OCI-M2 (cell line): ENCODE results near the gene SEMA5B.

ENCODE experiments used
- DNase-seq: peaks from one replicate; lab custom pipeline; 2025; ENCODE audit not compliant: unreplicated experiment; lab: John Stamatoyannopoulos, UW

The SEMA5B gene, protein sequence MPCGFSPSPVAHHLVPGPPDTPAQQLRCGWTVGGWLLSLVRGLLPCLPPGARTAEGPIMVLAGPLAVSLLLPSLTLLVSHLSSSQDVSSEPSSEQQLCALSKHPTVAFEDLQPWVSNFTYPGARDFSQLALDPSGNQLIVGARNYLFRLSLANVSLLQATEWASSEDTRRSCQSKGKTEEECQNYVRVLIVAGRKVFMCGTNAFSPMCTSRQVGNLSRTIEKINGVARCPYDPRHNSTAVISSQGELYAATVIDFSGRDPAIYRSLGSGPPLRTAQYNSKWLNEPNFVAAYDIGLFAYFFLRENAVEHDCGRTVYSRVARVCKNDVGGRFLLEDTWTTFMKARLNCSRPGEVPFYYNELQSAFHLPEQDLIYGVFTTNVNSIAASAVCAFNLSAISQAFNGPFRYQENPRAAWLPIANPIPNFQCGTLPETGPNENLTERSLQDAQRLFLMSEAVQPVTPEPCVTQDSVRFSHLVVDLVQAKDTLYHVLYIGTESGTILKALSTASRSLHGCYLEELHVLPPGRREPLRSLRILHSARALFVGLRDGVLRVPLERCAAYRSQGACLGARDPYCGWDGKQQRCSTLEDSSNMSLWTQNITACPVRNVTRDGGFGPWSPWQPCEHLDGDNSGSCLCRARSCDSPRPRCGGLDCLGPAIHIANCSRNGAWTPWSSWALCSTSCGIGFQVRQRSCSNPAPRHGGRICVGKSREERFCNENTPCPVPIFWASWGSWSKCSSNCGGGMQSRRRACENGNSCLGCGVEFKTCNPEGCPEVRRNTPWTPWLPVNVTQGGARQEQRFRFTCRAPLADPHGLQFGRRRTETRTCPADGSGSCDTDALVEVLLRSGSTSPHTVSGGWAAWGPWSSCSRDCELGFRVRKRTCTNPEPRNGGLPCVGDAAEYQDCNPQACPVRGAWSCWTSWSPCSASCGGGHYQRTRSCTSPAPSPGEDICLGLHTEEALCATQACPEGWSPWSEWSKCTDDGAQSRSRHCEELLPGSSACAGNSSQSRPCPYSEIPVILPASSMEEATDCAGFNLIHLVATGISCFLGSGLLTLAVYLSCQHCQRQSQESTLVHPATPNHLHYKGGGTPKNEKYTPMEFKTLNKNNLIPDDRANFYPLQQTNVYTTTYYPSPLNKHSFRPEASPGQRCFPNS

DNA sequence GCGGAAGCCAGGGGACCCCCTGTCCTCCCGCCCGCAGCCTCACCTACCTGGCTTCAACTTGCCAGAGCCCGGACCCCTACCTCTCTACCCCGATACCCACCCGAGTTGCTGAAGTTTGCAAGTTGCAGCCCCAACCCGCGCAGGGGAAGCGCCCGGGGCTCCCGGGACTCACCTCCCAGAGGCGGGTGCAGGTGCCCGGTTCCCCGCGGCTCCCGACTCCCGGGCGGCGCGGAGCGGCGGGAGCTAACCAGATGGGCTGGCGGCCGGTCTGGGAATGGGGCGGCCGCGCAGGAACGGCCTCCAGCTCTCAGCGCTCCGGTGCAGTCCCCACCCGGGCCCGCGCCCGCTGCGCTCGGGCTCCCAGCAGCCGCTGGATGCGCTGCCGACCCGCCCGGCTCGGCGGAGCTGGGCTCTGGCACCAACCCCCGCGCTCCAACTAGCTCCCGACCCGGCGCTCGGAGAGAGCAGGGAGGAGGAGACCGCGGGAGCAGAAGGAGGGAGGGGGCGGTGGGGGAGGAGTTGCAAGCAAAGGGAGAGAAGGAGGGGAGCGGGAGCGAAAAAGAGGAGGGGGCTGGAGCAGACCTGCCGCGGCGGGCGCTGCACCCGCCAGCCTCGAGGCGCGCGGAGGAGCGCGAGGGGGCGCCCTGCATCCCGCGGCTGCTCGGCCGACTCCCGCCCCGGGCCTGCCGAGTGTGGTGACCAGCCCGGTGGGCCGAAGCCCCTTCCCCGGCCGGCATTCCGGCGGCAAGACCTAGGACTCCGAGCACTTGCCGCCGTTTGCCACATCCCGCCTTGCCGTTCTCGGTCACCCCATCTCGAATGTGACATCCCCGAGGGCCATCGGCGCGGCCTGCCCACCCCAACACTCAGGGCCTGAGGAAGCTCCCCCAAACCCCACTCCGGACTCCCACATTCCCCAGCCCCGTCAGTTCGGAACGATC lies at the start of gene SEMA5B:
SEMA5B (minus strand) TSS at position 472 of the 941 bp plus-strand sequence. CDS start 66,500 bp downstream, outside the sequence.
- DNase-seq = no peak

DNA sequence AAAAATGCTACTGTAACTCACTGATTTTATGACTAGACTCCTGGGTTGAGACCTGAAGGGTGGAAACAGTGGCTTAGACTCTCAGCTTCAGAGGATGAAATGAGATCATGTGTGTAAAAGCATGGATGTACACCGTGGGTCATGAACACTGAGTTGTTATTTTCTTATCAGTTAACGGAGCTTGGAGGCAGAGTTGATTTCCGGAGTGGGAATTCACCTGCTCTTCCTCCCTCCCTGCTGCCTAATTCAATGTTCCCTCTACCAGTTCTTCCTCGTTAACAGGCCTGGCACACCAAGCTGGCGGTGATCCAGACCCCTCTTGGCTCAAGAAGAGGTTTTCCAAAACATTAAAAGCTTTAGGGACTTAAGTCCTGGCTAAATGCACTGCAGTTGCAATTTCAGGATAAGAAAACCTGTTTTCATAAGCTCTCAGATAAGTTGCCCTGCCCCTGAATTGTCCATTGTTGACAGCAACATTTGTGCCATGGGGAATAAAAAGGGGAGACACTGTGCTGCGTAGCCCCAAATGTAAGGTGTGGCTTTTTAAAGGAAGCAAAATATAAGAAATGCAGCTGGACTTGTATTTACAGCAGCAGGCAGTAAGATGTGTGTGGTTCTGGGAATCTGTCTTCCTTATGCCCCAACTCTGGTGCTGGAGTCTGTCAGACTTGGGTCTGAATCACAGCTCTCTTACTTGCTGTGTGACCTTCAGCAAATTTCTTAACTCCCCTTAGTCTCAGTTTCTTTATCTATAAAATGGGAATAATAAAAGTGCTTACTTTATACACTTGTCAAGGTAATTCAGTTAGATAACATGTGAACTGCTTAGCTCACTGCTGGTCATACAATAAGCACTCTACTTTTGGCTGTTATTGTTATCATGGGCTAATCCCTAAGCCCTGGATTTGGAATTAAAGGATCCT lies 49.2 kb upstream of the SEMA5B start:
- no peak for DNase-seq

DNA sequence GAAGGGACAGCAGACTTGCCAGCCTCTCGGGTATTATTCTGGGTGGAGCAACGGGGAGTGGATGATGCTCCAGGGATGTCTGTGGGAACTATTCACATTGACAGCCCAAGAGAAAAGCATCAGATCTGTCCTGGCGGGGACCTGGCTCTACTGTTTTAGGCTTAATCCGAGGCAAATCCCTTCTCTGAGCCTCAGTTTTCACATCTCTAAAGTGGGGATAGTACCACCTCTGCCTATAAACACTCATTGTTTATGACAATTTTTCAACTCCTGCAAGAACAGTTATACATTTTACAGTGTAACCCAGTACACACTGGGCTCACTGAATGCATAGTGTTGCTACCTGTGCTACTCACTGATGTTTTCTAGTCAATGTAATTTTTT lies 48.5 kb upstream of the SEMA5B start:
- DNase-seq = no peak

DNA sequence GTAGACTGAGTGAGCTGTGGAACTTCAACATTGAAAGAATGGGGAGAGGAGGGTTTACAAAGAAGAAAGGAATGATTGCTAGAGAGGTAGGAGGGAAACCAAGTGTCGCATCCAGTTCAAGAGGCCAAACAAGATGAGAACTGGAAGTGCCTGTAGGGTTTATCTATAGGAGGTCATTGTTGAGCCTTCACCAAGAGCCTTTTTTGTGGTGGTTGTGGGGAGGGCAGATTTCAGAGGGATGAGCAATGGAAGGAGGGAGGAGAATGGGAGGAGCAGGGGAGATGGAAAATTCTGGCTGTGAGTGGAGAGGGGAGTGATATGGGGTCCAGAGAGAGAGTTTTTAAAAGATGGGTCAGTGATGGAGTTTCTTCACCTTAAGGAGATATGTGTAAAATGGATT lies 47.8 kb upstream of the SEMA5B start:
- DNase-seq = no peak

DNA sequence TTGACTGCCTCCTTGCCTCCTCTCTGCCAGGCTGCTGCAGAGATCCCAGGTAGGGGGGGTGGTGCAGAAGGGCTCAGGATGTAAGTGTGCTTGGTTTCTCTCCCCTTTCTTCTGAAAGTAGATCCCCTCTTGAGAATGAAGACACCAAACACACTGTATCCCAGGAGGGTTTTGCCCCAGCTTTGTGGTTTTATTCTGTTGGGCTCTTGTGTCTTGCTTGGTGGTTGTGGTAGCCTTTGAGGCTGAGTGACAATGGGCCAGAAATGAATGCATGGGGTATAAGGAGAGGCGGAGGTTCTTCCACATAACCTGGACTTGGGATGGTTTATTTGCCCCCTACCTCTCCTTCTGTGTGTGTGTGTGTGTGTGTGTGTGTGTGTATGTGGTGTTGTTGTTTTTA lies 45.0 kb upstream of the SEMA5B start:
- DNase-seq = no peak

DNA sequence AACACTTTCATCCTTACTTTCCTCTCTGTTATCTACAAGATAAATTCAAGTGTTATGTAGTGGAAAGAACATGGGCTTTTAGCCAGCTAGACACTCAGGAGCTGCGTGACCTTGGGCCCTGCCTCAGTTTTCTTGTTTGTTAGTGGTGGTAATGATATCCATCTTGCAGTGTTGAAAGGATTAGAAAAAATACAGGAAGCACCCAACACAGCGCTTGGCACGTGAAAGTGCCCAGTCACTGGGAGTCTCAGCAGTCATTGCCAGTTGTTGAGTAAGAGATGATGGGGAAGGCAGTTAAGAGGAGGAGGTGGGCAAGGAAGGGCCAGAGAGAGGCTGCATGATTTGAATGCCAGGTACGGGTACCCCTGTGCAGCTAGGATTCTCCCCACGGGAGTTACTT lies 44.6 kb upstream of the SEMA5B start:
- no peak for DNase-seq

DNA sequence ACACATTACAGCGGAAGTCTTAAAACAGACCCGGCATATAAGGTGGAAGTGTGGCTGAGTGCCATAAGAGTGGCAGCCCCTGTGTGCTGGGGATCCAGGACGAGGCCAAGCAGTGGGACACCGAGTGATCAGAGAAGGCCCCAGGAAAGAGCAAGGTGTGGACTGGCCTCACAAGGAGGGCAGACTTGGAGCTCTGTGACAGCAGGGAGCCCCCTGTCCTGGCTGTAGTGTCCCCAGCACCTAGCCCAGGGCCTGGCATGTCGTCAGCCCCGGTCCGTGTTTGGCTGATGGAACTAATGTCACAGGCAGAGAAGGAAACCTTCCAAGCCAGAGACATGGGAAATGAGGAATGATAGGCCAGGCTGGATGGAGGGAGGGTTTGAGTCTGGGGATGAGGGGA lies 44.0 kb upstream of the SEMA5B start:
- no peak for DNase-seq

DNA sequence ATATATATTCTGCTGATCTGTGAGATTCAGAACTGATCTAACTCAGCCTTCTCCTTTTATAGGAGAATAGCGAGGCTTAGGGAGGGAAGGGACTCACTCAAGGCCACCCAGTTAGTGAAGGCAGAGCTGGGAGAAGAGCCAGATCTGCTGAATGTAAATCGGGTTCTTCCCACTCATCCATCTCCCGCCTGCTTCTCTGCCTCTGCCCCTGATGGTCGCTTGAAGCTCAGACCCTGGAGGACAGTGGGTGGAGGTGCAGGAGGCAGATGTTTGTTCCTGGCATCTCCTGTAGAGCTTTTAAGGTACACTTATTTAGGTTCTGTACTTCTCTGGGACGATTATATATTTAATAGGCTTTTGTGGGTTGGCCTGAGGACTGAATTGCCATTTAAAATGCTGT lies 43.6 kb upstream of the SEMA5B start:
- no peak for DNase-seq

DNA sequence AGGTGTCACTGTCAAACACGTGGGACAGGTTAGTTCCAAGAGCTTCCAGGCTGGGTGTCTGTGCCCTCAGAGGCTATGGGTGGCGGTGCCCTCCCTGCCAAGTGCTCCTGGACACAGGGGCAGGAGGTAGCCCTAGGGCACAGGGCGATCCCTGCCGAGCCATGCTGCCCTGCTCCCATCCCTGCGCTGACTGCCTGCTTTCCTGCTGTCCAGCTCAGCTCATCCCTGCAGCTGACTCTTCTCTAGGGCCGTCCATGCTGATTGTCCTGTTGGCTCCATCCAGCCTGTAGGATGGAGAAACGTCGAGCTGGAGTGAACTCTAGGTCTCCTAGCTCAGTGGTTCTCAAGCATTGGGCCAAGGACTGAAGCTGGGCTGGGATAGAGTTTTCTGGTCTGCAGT lies 42.9 kb upstream of the SEMA5B start:
- DNase-seq = no peak

DNA sequence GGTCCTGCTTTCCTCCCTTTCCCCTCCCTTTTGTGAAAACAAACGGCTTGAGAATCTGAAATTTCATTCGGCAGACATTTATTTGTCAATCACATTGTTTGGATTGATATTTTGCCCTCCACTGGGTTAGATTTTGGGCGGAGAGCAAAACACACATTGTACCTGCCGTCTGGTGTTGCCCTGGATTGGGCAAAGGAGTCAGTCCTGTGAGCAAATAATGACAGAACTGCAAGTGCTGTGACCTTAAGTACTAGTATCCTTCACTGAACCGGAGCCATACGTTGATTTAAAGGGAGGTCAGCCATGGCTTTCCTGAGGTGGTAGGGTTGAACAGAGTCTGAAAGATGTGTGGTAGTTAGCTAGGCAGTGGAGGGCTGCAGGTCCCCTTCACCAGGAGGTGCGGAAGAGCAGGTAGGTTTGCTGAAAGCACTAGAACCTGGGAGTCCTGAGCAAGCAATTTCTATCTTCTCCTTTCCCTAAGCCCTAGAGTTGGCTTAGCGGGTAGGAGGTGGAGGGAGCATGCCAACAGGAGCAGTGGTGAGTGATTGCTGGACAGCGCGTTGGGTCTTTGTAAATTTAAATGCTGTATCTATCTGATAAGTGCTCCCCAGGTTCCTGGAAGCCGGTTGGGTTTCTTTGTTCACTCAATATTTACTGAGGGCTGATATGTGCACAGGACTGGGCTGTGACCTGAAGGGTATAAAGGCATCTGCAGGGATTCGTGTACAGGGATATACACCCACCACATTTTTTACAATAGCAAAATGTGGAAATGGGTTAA lies 41.2 kb upstream of the SEMA5B start:
- DNase-seq = no peak

DNA sequence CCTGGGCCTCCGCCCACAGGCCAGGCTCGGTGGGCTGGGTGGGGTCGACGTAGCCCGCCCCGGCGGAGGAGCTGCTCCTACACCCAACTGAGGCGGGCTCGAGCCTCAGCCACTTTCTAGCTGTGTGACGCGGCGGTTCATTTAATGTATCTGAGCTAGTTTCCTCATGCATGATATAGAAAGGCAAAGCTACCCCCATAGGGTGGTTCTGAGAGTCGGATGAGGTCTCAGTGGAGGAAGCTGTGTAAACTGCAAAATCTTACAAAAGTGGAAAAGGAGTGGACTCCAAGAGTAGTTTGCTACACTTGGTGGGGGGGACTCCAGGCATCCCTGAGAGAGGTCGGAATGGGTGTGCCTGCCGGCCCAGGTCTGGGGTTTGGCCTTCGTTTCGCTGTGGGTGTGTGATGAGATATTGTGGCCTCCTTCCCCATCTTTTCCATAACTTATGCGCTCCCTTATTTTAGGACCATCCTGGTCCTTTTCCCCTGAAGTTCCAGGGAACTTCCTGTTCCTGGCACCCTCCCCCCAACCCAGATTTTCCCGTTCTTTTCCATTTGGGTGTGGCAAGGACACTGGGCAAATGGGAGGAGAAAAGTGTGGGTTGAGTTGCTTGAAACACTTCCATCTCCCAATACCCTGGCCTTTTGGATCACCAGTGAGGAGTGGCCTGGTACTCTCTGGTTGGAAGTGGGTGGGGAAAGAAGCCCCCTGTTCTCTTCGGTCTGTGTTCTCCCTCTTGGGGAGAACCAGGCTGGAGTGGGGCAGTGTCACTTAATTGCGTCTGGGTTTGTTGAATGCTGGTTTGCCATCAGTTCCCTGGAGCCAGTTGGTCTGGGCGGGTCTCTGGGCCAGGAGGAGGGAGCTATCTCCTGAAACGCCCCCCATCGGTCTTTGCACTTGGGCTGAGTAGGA lies 40.4 kb upstream of the SEMA5B start:
- no peak for DNase-seq

DNA sequence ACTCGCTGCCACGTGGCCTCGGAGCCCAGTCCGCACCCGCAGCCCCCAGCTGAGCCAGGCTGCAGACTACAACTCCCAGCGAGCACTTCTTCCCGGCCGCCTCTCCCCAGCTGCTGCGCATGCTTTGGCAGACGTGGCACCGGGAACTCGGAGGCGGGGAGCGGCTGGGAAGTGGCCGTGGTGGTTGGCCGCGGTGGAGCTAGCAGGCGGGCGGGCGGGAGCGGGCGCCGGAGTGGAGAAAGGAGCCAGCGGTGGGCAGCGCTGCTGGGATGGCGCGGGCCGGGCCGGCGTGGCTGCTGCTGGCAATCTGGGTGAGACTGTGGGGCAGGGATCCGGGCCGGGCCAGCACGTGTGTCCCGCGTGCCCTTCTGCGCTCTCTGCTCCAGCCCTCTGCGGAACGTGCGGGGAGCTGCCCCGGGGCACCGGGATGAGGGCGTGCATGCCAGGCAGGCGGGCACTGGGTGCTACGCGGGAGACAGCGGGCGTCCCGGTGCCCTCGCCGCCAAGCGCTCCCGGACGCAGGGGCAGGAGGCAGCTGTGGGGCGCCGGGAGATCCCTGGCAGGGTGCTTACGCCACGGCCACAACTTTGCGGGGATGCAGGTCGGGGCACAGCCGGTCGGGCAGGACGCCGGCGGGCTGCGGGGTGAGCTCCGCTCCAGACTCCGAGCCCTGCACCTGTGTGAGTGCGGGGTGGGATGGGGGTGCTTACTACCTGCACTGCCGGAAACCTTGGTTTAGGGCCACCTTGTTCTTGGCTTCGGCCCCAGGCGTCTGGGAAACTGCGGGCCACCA lies 39.5 kb upstream of the SEMA5B start, which contains the start of gene PDIA5:
PDIA5 (plus strand) TSS at position 130 of the 793 bp plus-strand sequence; CDS start at position 270, 140 bp downstream.
- peak; percentile 29 for DNase-seq

DNA sequence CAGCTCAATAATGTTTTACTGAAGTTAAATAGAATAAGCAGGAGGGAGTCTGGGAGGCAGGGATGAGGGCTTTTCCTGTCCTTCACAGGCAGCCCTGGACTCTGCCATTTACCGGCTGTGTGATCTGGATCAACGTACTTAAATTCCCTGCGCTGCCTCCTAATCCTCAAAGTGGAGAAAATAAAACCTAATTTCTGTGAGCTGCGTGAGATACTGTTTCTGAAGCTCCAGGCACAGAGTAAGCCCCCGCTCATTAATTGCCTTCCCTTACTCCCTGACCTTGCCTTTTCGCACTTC lies 39.0 kb upstream of the SEMA5B start:
- DNase-seq = no peak

DNA sequence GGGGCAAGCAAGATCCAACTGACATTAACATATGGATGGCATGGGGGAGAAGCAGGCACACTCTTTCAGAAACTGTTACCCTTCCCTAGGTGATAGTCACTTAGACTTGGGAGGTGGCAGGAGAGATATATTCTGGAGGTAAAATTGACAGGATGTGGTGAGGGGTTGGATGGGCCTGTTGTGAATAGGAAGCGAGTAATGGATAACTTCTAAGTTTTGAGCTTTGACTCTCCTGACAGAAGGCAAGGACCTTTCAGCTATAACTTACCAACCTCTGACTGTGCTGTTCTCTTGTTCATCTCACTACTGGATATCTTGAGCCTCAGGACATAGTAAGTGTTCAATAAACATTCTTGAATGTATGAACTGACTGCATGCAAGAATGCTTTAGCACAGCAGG lies 37.4 kb upstream of the SEMA5B start:
- DNase-seq = no peak

DNA sequence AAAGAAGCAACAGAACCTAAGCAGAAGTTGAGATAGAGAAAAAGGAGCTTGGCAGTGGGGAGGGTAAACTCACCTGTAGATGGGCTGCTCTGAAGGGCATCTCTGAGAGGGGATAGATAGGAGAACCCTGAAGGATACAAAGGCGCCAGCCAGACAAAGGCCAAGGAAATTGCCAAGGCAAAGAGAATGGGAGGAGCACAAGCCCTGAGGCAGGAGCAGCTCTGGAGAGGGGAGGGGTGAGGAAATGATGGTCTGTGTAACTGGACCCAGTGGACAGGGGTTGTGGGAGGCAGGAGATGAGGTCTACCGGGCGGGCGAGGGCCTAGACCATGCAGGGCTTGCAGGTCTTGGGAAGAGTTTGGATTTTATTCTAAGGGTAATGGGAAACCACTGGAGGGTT lies 36.9 kb upstream of the SEMA5B start:
- no peak for DNase-seq

DNA sequence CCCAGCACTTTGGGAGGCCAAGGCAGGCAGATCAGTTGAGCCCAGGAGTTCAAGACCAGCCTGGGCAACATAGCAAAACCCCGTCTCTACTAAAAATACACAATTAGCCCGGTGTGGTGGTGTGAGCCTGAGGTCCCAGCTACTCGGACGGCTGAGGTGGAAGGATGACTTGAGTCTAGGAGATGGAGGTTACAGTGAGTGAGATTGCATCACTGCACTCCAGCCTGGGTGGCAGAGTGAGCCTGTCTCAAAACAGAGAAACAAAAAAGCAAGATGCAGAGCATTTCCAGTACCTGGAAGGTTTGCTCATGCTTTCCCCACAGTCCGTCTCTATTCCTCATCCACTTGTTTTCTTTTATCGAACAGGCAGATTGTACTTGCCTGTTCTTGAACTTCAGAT lies 35.5 kb upstream of the SEMA5B start:
- DNase-seq = no peak

DNA sequence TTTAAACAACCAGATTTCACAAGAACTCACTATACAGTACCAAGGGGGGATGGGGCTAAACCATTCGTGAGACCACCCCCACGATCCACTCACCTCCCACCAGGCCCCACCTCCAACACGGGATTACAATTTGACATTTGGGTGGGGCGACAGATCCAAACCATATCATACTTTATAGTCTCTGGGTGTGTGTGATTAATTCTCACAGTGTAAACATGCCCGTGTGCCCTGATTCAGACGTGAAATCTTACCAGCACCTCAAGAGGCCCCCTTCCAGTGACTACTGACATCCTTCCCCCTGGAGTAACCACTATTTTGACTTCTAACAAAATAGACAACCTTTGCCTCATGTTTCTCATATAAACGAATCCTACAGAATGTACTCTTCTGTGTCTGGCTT lies 34.3 kb upstream of the SEMA5B start:
- no peak for DNase-seq
